Panc1 (cell line): ENCODE measurements around the gene NTN3.

Experiments
- POLR2AphosphoS5 ChIP-seq: IDR thresholded peaks from 2 replicates; pipeline ENCODE4 v1.6.1; 2012; ENCODE audit warnings: mild to moderate bottlenecking, low read depth, low read length, moderate library complexity
- TF ChIP-seq, protein P1 (sequence below): fragments of 450-650 bp; IDR thresholded peaks from 2 replicates; pipeline ENCODE4 v1.5.1; 2017; ENCODE audit warnings: mild to moderate bottlenecking

DNA sequence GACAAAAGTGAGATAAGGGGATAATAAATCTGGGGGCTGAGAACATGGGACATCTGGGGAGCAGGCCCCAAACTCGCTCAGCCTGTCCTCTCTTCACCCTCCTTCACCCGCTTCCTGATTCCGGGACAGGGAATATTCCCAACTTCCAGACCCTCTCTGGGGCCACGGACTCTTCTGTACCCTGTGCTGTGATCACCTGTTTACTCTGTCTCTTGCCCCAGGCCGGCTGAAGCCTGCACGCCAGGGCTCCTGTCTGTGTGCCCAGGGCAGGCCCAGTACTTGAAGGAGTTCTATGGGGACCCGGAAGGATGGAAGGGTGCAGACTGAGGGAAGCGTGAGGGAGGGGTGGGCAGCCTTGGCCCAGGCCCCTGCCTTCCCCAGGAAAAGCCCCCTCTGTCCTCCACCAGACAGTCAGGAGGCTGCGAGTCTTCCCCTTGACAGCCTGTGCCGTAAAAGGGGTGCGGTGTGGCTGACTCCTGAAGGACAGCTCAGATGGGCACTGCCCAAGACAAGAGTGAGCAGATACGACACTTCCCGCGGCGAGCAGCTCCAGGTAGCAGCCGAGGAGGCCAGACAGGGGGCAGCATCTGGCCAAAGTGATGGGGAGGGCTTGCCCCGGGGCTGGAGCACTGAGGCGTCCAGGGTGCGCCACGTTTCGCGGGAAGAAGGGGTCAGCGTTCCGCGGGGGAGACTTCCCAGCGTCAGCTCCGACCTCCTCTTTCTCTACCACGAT lies 42.9 kb upstream of the NTN3 start:
- TF ChIP-seq, protein P1, sequence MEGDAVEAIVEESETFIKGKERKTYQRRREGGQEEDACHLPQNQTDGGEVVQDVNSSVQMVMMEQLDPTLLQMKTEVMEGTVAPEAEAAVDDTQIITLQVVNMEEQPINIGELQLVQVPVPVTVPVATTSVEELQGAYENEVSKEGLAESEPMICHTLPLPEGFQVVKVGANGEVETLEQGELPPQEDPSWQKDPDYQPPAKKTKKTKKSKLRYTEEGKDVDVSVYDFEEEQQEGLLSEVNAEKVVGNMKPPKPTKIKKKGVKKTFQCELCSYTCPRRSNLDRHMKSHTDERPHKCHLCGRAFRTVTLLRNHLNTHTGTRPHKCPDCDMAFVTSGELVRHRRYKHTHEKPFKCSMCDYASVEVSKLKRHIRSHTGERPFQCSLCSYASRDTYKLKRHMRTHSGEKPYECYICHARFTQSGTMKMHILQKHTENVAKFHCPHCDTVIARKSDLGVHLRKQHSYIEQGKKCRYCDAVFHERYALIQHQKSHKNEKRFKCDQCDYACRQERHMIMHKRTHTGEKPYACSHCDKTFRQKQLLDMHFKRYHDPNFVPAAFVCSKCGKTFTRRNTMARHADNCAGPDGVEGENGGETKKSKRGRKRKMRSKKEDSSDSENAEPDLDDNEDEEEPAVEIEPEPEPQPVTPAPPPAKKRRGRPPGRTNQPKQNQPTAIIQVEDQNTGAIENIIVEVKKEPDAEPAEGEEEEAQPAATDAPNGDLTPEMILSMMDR = peak; percentile 41
- no peak for TF ChIP-seq POLR2AphosphoS5
